GM12801 (cell line): ENCODE measurements around the gene KRT79.

Source experiments
- CTCF ChIP-seq: IDR thresholded peaks from one replicate; pipeline ENCODE4 v1.5.1; 2011; ENCODE audit warnings: control low read depth; ENCODE audit not compliant: insufficient read length; ENCODE audit errors: extremely low read depth

KRT79 gene

GRCh38 chr12:52833922-52834726 is at the start of gene KRT79:
Gene KRT79 (minus strand): TSS chr12:52834311. CDS start chr12:52834260, 51 bp downstream.
- no peak for TF ChIP-seq CTCF

GRCh38 chr12:52879394-52880351 is 45.6 kb upstream of the KRT79 start:
- no peak for TF ChIP-seq CTCF

- TF ChIP-seq CTCF = no peak
Measured at GRCh38 chr12:52878507-52879393, 44.6 kb upstream of the KRT79 start.

- TF ChIP-seq CTCF = no peak
Measured at GRCh38 chr12:52877242-52877641, 43.1 kb upstream of the KRT79 start.

GRCh38 chr12:52876372-52876771 is 42.3 kb upstream of the KRT79 start:
- TF ChIP-seq CTCF = no peak

- TF ChIP-seq CTCF = no peak
Measured at GRCh38 chr12:52874573-52875435, 40.7 kb upstream of the KRT79 start.
